Measurements from ENCODE around the gene NCS1. TPM values are rescaled to one million over a fixed set of nuclear protein-coding genes. Genes with fewer than 3 reads are reported as not detected.
A peak's percentile ranks its signal among the peaks of the same experiment; 100 is the strongest.

NCS1 gene
- total RNA-seq, 4 donors from 2014 or later: 100 to 206 (median 122) TPM

- peak overlapping the region; percentile 76 to 84 (median 80) for H3K27ac ChIP-seq (replicated peaks in 1 of 4)
- peaks cover 11 to 46% (median 44%) of the 10 kb centered on the region in 4 donors for H3K4me1 ChIP-seq
- no peaks in the 10 kb centered on the region for H3K9me3 ChIP-seq
Measured at GRCh38 chr9:130236436-130236985, 64.3 kb downstream of the NCS1 start.

GRCh38 chr9:130237076-130237475, 64.9 kb downstream of the NCS1 start:
- TF ChIP-seq POLR2A (IDR thresholded peaks at IDR 0.05; ENCODE audit: low read depth) (no peak), POLR2AphosphoS5 (IDR thresholded peaks at IDR 0.05) (peak; percentile 29 to 33)
- peaks cover 0 to 23% (median 11%) of the 10 kb centered on the region in 4 donors for H3K36me3 ChIP-seq
- H3K27ac ChIP-seq (replicated peaks in 1 of 4): peak overlapping the region; percentile 76 to 84 (median 80)
- H3K27me3 ChIP-seq: no peaks in the 10 kb centered on the region
- no peaks in the 10 kb centered on the region for H3K9me3 ChIP-seq
- no peak for DNase-seq (ENCODE audit: extremely low spot score)
- WGBS: 50% methylated on average over 11 of the region's 11 CpGs
- H3K4me1 ChIP-seq: peaks cover 11 to 46% (median 44%) of the 10 kb centered on the region in 4 donors
- intact Hi-C loops (cut with DNase I): loop anchor here (2.0 to 5.0 kb wide), 3 partner anchors 65 to 350 kb away; partner anchors contain the start of gene NCS1
- H3K4me3 ChIP-seq: no peak overlapping the region

More at GRCh38 chr9:130236436-130236985, 64.3 kb downstream of the NCS1 start:
- H3K36me3 ChIP-seq: peaks cover 0 to 23% (median 11%) of the 10 kb centered on the region in 4 donors
- no peak for TF ChIP-seq POLR2A (IDR thresholded peaks at IDR 0.05; ENCODE audit: low read depth)
- TF ChIP-seq CTCF (IDR thresholded peaks at IDR 0.05): no peak
- intact Hi-C loops (cut with DNase I): loop anchor here (2.0 to 5.0 kb wide), 3 partner anchors 64 to 349 kb away; partner anchors contain the start of gene NCS1
- H3K4me3 ChIP-seq: peak overlapping the region in 3 of 4 donors; percentile 18 to 40 (median 22)
- whole genome bisulfite sequencing: 55% methylated on average over 10 of the region's 10 CpGs
- no peak for DNase-seq (ENCODE audit: extremely low spot score)
- H3K27me3 ChIP-seq: no peaks in the 10 kb centered on the region

- Histone ChIP-seq H3K36me3 (peaks cover 0 to 16% (median 8%) of the 10 kb centered on the region in 4 donors), H3K9me3 (no peaks in the 10 kb centered on the region), H3K4me3 (no peak overlapping the region), H3K27ac (replicated peaks in 1 of 4) (peak overlapping the region; percentile 76 to 84 (median 80)), H3K4me1 (peaks cover 14 to 50% (median 48%) of the 10 kb centered on the region in 4 donors), H3K27me3 (no peaks in the 10 kb centered on the region)
- intact Hi-C loops (cut with DNase I): loop anchor here (2.0 to 5.0 kb wide), 3 partner anchors 66 to 351 kb away; partner anchors contain the start of gene NCS1
- 81% methylated on average over 15 of the region's 17 CpGs for WGBS
- TF ChIP-seq POLR2AphosphoS5 (IDR thresholded peaks at IDR 0.05) (no peak), POLR2A (IDR thresholded peaks at IDR 0.05; ENCODE audit: low read depth) (no peak), EP300 (IDR thresholded peaks at IDR 0.05) (no peak), CTCF (IDR thresholded peaks at IDR 0.05) (no peak)
- no peak for DNase-seq (ENCODE audit: extremely low spot score)
Measured at GRCh38 chr9:130237763-130238524, 65.7 kb downstream of the NCS1 start.

- peaks cover 0 to 3% (median 1%) of the 10 kb centered on the region in 4 donors for H3K36me3 ChIP-seq
- H3K9me3 ChIP-seq: no peaks in the 10 kb centered on the region
- H3K4me1 ChIP-seq: peaks cover 18 to 58% (median 55%) of the 10 kb centered on the region in 4 donors
- TF ChIP-seq EP300 (IDR thresholded peaks at IDR 0.05): no peak
- TF ChIP-seq POLR2A (IDR thresholded peaks at IDR 0.05; ENCODE audit: low read depth): no peak
- no peak for TF ChIP-seq CTCF (IDR thresholded peaks at IDR 0.05)
- TF ChIP-seq POLR2AphosphoS5 (IDR thresholded peaks at IDR 0.05): no peak
- no peak overlapping the region for H3K4me3 ChIP-seq
- intact Hi-C loops (cut with DNase I): loop anchor here (5.0 kb wide), 2 partner anchors 67 to 352 kb away; partner anchors contain the start of gene NCS1
- WGBS: 80% methylated on average over 3 of the region's 3 CpGs
- DNase-seq (ENCODE audit: extremely low spot score): no peak
- peak overlapping the region in 2 of 4 donors; percentile 34 to 83 for H3K27ac ChIP-seq (replicated peaks in 1 of 4)
- no peaks in the 10 kb centered on the region for H3K27me3 ChIP-seq
Measured at GRCh38 chr9:130239363-130239695, 67.1 kb downstream of the NCS1 start.

GRCh38 chr9:130239741-130240241, 67.6 kb downstream of the NCS1 start:
- Histone ChIP-seq H3K36me3 (no peaks in the 10 kb centered on the region), H3K4me3 (no peak overlapping the region), H3K27ac (replicated peaks in 1 of 4) (peak overlapping the region; percentile 30 to 83 (median 34)), H3K27me3 (no peaks in the 10 kb centered on the region), H3K4me1 (peaks cover 18 to 57% (median 54%) of the 10 kb centered on the region in 4 donors), H3K9me3 (no peaks in the 10 kb centered on the region)
- 61% methylated on average over 9 of the region's 9 CpGs for WGBS
- TF ChIP-seq EP300 (IDR thresholded peaks at IDR 0.05): no peak
- TF ChIP-seq POLR2AphosphoS5 (IDR thresholded peaks at IDR 0.05): no peak
- TF ChIP-seq POLR2A (IDR thresholded peaks at IDR 0.05; ENCODE audit: low read depth): no peak
- TF ChIP-seq CTCF (IDR thresholded peaks at IDR 0.05): no peak
- intact Hi-C loops (cut with DNase I): loop anchor here (5.0 to 10.0 kb wide), 4 partner anchors 67 to 352 kb away; partner anchors contain the start of gene NCS1
- DNase-seq (ENCODE audit: extremely low spot score): no peak

Data from esophagus muscularis mucosa (tissue), 4 donors.